Hepatocyte (in vitro differentiated cells): Measurements from ENCODE around the gene CTAG1A.

Experiments used
- CTCF ChIP-seq: fragments of 200-600 bp; sonication (generic); IDR thresholded peaks from 2 replicates; pipeline ENCODE4 v1.5.1; 2016; ENCODE audit warnings: antibody characterized with exemption, mild to moderate bottlenecking; ENCODE audit not compliant: poor library complexity
- EZH2 ChIP-seq: fragments of 200-600 bp; sonication (generic); IDR thresholded peaks from 2 replicates; pipeline ENCODE4 v1.6.1; 2016; ENCODE audit warnings: antibody characterized with exemption, mild to moderate bottlenecking, borderline replicate concordance

- TF ChIP-seq CTCF: no peak
- no peak for TF ChIP-seq EZH2
Observed at GRCh38 chrX:154603438-154604430, 18.8 kb downstream of the CTAG1A start.
